GM18870 (cell line): ENCODE data around the gene NAB1.

Experiments used
- ATAC-seq: cut with Tn5 transposase; IDR thresholded peaks from one replicate; pipeline ENCODE4 v1.9.1; 2021; ENCODE audit warnings: moderate library complexity; ENCODE audit not compliant: unreplicated experiment

The NAB1 gene

GRCh38 chr2:190711069-190711468 lies 62.2 kb downstream of the NAB1 start:
- no peak for ATAC-seq

DNA sequence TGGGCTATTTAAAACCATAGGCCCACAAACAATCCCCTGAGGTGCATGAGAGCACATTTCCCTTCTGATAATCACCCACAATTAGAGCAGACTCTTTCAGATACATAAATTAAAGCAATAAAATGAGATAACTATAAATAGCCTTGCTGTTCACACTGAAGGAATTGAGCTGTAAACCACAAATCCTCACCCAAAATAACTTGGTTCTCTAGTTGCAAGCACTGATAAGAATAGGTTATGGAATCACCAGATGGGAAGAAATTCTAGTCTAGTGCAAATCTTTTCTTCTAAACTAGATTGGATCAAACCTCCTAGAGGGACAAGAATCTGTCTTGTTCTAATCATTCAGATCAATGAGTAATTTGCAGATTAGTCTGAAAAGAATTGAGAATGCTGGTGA lies 64.6 kb downstream of the NAB1 start:
- ATAC-seq: no peak

- no peak for ATAC-seq
These were observed 66.1 kb downstream of the NAB1 start for GRCh38 chr2:190714958-190715357.

- ATAC-seq: no peak
These were observed 67.4 kb downstream of the NAB1 start for GRCh38 chr2:190716176-190716807.

- ATAC-seq: no peak
These were observed 68.4 kb downstream of the NAB1 start for GRCh38 chr2:190717306-190717705.

DNA sequence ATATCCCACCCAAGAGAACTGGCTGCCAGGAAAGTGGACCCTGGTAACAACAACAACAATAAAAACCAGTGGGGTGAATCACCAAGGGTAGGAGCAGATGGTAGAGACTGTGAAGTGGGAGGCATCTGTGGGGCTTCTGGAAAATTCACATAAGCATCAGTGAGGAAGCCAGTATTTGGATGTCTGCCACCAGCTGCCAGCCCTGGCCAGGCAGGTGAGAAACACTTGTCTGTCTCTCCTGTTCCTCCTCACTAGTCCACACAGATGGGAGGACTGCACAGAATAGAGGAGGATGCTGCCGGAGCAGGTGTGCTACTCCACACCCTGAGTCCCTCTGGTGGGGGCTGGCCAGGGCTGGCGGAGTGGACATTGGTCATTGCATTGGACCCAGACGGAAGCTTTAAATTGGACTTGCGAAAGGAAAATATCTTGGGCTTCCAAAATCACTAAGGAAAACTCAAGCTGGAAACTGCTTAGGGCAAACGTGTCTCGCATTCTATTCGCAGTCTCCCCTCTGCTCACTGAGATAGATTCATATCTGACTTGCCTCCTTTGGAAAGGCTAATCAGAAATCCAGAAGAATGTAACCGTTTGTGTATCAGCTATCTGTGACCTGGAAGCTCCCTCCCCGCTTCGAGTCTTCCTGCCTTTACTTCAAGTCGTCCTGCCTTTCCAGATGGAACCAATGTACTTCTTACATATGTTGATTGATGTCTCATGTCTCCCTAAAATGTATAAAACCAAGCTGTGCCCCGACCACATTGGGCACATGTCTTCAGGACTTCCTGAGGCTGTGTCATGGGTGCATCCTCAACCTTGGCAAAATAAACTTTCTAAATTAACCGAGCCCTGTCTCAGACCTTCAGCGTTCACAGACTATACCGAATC lies 69.1 kb downstream of the NAB1 start:
- no peak for ATAC-seq

GRCh38 chr2:190718652-190719526 lies 70.0 kb downstream of the NAB1 start:
- peak; percentile 44 for ATAC-seq

- ATAC-seq: no peak
These were observed 71.4 kb downstream of the NAB1 start for GRCh38 chr2:190720276-190720675.

DNA sequence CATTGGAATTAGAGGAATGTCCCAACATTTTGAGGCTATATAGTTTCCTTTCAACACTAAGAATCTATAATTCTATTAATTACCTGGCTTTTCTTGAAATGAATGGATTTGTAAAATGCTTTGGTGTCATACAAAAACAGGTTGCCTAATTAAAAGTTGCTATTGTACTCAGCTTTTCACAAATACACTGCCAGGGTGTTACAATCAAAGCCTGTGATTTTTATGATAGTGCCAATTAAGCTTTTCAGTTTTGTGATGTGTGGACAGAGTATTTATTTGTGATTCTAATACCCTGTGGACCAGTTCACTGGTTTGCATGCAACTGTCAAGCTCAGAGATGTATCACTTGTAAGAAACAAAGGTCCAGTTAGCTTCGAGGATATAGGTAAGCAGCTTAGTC lies 71.8 kb downstream of the NAB1 start:
- no peak for ATAC-seq

DNA sequence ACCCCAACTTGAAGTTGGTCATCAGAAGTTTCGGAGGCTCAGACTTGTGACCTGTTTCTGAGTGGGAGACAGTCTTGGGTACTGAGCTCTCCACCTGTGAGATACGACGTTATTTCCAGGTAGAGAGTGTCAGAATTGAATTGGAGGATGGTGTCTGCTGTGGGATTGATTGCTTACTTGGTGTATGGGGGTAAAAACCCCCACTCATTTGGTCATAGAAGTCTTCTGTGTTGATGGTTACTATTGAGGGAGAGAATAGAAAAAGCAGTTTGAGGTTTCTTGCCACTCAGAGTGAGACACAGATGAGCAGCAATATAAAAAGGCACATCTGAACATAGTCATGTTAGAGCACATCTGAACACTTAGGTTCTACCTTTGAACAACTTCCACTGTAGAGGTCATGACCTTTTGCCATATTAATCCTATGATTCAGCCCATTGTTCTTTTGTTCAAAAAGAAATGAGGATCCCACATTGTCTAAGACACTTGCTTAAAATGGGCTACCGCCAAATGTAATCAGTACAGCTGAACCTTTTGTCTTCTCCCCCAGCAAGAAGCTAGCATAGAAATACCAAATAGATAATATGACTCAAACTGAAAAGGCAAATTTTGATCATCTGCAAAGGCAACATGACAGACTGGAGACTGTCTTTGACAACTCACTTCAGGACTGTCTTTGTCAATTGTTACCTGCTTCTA lies 73.3 kb downstream of the NAB1 start:
- peak; percentile 68 for ATAC-seq

GRCh38 chr2:190722835-190723234 lies 74.0 kb downstream of the NAB1 start:
- ATAC-seq: no peak

DNA sequence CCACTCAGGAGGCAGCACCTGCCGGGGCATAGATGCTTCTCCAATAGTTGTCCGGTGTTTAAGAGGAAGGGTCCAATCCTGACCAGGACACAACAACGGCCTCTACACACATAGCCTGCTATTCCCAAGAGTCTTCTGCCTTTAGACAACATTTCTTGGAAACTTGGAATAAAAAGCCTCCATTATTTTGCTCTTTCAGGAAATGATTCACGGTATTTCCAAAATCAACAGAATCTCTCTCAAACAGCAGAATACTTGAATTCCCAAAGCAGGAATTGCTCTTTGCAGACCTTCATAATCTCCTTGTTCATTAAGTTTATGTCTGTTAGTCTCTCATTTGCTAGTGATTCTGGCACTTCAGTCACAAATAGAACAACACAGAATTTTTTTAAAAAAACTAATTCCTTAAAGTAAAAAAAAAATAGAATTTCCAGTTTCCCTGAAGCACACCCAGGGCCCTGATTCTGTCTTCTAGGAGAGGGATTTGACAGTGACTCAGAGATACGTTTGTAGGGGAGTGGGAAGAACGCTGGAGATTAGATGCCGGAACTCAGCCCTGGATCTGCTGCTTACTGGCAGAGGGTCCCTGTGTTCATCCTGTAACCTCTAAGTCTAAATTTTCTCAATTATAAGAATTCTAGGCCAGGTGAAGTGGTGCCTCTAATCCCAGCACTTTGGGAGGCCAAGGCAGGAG lies 74.7 kb downstream of the NAB1 start:
- no peak for ATAC-seq

DNA sequence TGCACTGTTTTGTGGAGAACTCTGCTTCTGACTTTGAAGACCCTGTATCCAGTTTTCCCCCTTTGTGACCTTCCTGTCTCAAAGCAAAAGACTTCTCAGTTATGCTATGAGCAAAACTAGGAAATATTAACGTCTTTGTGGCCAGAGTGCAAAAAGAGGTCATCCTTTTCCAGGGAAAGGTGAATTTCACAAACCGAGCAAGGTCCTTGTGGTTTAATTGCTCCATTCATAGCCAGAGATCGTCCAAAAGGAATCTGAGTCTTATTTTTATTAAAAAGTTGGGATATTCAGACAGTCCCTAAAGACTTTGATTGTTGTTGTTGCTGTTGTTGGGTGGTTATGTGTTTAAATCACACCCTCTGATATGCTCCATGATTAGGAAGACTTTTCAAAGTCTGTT lies 77.4 kb downstream of the NAB1 start:
- no peak for ATAC-seq

- no peak for ATAC-seq
These were observed 87.5 kb downstream of the NAB1 start for GRCh38 chr2:190736355-190736754.

- no peak for ATAC-seq
These were observed 91.6 kb downstream of the NAB1 start for GRCh38 chr2:190740449-190740848.
